CD4-positive, alpha-beta T cell treated with Interleukin-6 at 100 ng/mL for 8 hours (primary cell): Measurements from ENCODE around the gene OSBPL2.

ENCODE experiments used
- DNase-seq: peaks from one replicate; pipeline ENCODE4 v3.0.0-alpha.2; 2020; ENCODE audit warnings: mixed read lengths, low spot score

OSBPL2 gene

GRCh38 chr20:62285151-62285550 lies 46.8 kb downstream of the OSBPL2 start:
- no peak for DNase-seq

- no peak for DNase-seq
Observed at GRCh38 chr20:62285722-62286121, 47.4 kb downstream of the OSBPL2 start.

DNA sequence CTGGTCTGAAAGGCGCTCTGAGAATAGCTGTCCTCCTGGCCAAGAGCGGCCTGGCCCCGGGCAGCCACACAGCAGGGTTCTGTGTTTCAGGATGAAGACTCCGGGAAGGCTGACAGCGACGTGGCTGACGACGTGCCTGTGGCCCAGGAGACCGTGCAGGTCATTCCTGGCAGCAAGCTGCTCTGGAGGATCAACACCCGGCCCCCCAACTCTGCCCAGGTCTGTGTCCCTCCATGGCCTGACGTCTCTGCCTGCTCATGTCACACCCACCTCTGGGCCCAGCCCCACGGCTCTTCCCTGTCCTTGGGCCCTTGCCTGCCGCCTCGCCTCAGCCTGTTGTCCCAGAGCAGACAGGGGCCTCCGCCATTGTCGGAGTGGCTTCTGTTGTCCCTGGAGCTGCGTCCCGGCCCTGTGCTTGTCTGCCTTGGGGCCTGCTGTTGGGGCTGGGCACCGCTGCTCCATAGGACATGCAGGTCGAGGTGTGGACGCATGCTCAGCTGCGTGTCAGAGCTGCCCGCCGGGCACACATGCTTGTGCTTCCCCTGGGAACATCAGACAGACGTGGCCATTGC lies 48.3 kb downstream of the OSBPL2 start:
- DNase-seq, result no peak

GRCh38 chr20:62287129-62287528 lies 48.8 kb downstream of the OSBPL2 start:
- DNase-seq, result no peak

DNA sequence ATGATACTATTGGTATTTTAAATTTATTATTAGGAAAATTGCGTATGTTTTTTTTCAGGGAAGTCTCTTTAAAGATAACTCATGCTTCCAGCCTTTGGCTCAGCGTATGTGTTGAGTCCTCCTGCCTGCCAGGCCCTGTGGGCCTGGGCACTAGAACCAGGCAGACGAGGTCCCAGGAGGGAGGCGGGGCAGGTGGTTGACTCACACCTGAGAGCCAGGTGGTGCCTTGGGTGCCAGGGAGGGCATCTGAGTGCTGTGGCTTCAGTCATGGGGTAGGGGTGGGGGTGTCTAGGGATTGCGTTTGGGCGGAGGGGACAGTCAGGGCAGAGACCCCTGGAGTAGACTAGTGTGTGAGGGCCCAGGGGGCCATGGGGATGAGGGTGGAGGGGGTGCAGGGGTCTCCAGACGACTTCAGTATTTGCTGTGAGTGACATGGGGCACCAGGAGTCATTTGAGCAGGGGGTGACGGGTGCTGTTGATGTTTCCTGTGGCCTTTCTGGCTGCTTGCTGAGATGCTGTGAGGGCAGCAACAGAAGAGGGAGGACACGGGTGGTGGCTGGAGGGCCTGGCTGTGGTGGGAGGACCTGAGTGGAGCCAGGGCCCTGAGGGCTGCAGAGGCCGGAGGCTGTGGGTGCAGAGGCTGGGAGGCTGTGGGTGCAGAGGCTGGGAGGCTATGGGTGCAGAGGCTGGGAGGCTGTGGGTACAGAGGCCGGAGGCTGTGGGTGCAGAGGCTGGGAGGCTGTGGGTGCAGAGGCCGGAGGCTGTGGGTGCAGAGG lies 49.6 kb downstream of the OSBPL2 start:
- no peak for DNase-seq

DNA sequence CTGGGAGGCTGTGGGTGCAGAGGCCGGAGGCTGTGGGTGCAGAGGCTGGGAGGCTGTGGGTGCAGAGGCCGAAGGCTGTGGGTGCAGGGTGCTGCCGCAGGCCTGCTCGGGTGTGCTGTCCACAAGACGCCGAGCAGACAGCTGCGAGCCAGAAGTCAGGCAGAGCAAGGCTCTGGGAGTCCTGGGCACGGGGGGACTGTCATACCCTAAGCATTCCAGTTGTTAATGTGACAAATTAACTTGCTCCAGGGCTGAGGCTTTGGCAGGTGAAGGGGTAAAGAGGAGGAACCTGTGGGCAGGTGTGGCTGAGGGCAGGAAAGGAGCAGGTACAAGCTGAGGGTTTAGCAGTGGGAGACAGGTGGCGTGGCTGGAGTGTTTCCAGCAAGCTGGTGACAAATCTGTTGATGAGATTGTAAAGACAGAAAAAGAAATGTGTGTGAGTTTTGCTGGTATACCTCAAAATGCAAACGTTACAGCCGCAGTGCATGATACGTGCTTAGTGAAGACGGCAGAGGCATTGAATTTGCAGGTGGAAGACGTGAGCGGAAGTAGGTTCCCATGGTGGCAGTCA lies 50.3 kb downstream of the OSBPL2 start:
- no peak for DNase-seq

- DNase-seq, result no peak
Observed at GRCh38 chr20:62289131-62289530, 50.8 kb downstream of the OSBPL2 start.

GRCh38 chr20:62289898-62290297 lies 51.6 kb downstream of the OSBPL2 start:
- no peak for DNase-seq

- no peak for DNase-seq
Observed at GRCh38 chr20:62291251-62292066, 53.1 kb downstream of the OSBPL2 start.

DNA sequence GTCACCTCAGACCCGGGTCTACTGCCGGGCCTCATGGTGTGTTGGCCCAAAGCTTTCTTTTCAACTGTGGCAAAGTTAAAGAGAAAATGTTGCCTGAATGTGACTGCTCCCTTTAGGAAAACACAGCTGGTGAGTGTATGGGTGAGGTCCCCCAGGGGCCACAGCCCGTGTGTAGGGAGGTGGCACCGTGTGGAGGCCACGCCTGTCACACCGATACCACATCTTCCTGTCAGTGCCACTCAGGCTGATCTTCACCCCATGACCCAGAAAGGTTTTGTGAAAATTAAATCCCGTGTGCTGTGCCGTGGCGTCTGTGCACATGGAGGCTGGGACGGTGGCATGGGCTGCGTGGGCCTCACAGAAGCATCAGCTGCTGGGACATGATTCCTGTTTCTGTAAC lies 53.8 kb downstream of the OSBPL2 start:
- peak; percentile 19 for DNase-seq

GRCh38 chr20:62293111-62293784 lies 54.9 kb downstream of the OSBPL2 start:
- DNase-seq, result no peak

DNA sequence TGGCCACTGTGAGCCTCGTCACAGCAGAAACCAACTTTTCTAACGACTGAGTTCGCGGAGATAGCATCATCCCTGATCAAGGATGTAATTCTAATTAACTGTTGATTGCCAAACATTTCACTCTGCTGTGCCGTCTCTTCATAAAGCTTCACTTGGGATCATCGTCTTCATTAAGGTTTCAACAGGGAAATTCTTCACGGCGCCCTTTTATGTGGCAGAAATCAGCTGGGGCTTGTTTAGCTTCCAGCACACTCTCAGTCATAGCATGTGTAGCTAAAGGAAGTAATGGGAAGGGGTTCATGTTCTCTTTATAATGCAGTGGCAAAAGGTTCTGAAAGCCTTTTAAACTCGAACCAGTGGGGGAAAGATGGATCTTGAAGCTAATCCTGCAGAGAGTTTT lies 55.6 kb downstream of the OSBPL2 start:
- DNase-seq, result no peak

DNA sequence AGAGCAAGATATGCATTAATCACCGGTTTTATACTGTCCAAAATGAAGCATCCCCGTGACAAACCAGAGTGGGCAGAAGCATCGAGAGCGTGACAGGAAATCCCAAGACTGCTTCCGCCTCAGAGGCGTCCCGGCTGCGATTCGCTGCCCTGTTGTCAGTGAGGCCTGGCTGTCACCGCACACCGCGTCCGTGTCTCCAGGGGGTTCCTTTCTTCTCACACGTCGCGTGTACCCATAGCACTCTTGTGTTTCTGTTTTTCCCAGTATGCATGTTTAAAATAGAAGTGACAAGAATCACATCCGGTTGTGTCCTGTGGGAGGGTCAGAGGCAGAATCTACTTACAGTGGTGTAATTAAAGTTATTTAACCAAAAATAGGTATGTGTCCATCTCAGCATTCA lies 56.2 kb downstream of the OSBPL2 start:
- no peak for DNase-seq

DNA sequence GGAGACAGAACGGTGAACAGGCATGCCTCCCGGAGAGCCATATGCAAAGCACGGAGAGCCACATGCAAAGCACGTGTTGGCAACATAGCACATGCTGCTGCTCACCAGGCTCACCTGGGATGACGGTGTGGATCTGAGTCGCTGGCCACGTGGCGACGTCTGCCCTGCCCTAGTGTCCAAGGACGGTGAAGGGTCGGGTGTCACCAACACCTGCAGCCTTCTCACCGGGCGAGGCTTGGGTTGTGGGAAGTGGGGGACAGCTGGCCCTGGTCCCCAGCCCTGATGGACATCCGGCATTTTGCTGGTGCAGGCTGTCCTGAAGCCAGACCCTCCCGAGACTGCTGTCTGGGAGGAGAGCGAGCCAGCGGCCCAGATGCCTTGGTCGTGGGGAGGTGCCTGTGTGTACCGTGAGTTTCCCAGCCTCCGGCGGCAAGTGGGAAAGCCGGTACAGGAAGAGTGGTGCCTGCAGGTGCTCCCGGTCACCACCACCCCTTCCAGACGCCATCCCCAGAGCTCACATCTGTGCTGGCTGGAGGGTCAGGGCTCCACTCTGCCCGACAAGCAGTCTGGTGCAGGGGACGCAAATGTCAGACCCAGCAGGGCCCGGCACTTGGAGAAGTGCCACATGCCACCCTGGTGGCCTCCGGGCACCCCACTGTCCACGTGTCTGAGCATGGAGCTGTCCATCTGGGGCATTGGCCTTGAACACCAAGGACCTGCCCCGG lies 58.6 kb downstream of the OSBPL2 start:
- no peak for DNase-seq

DNA sequence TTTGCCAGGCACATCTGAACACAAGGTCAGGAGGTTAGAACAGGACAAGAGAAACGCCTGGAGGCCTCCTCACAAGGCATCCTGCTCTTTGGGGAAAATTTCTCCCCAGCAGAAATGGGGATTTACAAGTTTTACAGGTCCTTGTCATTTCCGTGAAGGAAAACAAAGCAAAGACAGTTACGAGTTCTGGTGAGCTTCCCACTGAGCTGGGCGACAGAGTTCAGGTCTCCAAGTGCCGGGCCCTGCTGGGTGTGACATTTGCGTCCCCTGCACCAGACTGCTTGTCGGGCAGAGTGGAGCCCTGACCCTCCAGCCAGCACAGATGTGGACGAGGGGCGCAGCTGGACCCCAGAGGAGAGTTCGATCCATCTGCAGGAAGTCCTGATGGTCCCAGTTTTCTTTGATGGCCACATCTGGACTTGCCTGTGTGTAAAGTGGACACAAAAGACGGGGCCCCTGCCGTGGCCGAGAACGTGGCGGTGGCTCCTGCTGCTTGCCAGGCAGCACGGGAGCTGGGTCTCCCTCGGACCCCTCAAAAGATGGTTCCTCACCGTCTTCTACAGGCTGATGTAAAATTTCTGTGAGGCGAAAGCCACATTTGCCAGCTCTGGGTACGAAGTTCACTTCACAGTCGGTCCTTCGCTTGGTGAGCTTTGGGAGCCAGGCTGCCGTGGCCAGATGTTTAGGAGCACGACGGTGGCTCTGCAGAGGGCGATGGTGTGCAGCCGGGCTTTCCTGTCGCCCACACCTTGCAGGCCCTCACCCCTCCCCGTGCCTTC lies 59.3 kb downstream of the OSBPL2 start:
- no peak for DNase-seq

- DNase-seq, result no peak
Observed at GRCh38 chr20:62298577-62299249, 60.4 kb downstream of the OSBPL2 start.

GRCh38 chr20:62299666-62300236 lies 61.4 kb downstream of the OSBPL2 start:
- DNase-seq, result no peak

GRCh38 chr20:62300319-62300718 lies 62.0 kb downstream of the OSBPL2 start:
- no peak for DNase-seq

GRCh38 chr20:62301111-62301668 lies 62.9 kb downstream of the OSBPL2 start:
- DNase-seq, result no peak
